ENCODE measurements around the gene CPXM1. TPM values are rescaled to one million over a fixed set of nuclear protein-coding genes. Genes with fewer than 3 reads are reported as not detected.
A peak's percentile ranks its signal among the peaks of the same experiment; 100 is the strongest.
"Not testable (repeated sequence)": the region's sequence is repeated elsewhere in the genome, so short reads cannot be mapped to it uniquely, and the experiment has no call there.

CPXM1 gene
- total RNA-seq, 2 experiments from 2014 or later = 0.11 to 0.26 TPM

DNA sequence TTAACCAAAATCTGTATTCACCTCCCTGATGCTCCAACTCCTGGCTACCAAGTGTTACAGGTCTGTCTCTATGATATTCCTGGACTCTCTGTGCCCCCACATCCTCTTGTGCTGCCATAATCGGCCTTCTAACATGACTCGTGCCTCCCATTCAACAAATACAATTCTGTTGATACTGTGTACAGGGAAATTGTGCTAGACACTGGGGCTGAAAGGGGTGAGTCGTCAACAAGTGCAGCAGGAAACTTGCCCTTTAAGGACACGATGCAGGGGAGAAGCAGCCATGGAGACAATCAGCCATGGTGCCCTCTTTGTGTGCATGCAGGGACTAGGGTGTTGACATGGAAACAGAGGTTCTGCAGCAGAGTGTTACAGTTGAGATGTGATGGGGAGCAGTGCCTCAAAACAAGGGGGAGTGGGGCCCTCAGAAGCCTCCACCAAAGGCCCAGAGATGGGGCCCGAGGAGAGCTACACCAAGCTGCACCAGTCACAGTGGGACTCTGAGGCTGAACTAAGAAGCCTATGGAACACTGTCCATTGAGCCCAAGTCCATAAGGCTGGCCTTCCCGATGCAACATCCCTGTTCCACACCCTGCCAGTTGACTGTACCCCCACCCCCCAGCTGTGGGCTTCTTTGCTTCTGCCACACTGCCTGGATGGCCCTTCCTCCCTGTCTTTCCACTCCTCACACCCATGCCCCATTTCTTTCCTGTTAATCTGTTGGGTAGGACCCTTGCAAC is 37.0 kb upstream of the CPXM1 start:
- ATAC-seq (no peak), DNase-seq (no peak)
- ChIA-PET POLR2A (interaction anchor here (1.8 kb wide), 1 partner anchor 36 kb away, joined by 4 read pairs; the partner anchor contains the start of gene PTPRA), CTCF (interaction anchor here (0.8 kb wide), 1 partner anchor 149 kb away, joined by 3 read pairs; no protein-coding TSS in a partner anchor)
- Mint-ChIP-seq H3K9me3 (ENCODE audit: insufficient read depth) (no peaks in the 10 kb centered on the region), H3K27me3 (ENCODE audit: low read depth) (peaks cover 2% of the 10 kb centered on the region), H3K36me3 (ENCODE audit: low read depth) (peaks cover 4% of the 10 kb centered on the region), H3K4me1 (ENCODE audit: low read depth) (peaks cover 10% of the 10 kb centered on the region), H3K4me3 (no peak overlapping the region), H3K27ac (no peak overlapping the region)

DNA sequence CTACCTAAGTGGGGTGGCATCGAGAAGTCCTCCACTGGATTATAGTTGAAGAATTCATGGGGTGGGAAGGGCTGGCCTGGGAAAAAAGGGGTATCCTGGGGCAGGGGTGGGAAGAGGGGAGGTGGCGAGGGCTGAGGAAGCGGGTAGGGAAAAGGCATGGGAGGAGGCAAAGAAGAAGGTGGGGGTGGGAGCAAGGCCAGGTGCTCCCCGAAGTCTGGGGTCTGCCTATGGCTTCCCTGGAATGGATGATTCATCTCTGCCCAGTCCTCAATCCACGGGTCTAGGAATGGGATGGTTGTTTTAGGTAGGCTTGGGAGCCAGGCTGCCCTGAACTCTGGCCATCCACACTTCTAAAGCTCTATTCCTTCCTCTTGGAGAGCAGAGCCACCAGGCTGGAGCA is 35.6 kb upstream of the CPXM1 start:
- peaks cover 9% of the 10 kb centered on the region for H3K4me1 Mint-ChIP-seq (ENCODE audit: low read depth)
- H3K27ac Mint-ChIP-seq = no peak overlapping the region
- H3K27me3 Mint-ChIP-seq (ENCODE audit: low read depth) = peaks cover 2% of the 10 kb centered on the region
- ChIA-PET POLR2A (no interaction called here), CTCF (interaction anchor here (1.2 to 1.5 kb wide), 2 partner anchors 10 to 148 kb away, joined by 3 to 5 read pairs; no protein-coding TSS in a partner anchor)
- DNase-seq (peak; percentile 16), ATAC-seq (no peak)
- H3K9me3 Mint-ChIP-seq (ENCODE audit: insufficient read depth) = no peaks in the 10 kb centered on the region
- no peak overlapping the region for H3K4me3 Mint-ChIP-seq
- H3K36me3 Mint-ChIP-seq (ENCODE audit: low read depth) = peaks cover 4% of the 10 kb centered on the region

GRCh38 chr20:2835331-2835796 is 34.9 kb upstream of the CPXM1 start:
- Mint-ChIP-seq H3K27ac (no peak overlapping the region), H3K4me1 (ENCODE audit: low read depth) (peaks cover 9% of the 10 kb centered on the region), H3K36me3 (ENCODE audit: low read depth) (peaks cover 4% of the 10 kb centered on the region), H3K27me3 (ENCODE audit: low read depth) (peaks cover 2% of the 10 kb centered on the region), H3K9me3 (ENCODE audit: insufficient read depth) (no peaks in the 10 kb centered on the region), H3K4me3 (no peak overlapping the region)
- no peak for DNase-seq
- ChIA-PET POLR2A (no interaction called here), CTCF (interaction anchor here (1.5 kb wide), 1 partner anchor 147 kb away, joined by 5 read pairs; no protein-coding TSS in a partner anchor)
- no peak for ATAC-seq

- CTCF ChIA-PET = interaction anchor here (1.0 to 1.3 kb wide), 2 partner anchors 12 to 149 kb away, joined by 3 to 4 read pairs; no protein-coding TSS in a partner anchor
Observed at GRCh38 chr20:2834401-2835110, 34.1 kb upstream of the CPXM1 start.

DNA sequence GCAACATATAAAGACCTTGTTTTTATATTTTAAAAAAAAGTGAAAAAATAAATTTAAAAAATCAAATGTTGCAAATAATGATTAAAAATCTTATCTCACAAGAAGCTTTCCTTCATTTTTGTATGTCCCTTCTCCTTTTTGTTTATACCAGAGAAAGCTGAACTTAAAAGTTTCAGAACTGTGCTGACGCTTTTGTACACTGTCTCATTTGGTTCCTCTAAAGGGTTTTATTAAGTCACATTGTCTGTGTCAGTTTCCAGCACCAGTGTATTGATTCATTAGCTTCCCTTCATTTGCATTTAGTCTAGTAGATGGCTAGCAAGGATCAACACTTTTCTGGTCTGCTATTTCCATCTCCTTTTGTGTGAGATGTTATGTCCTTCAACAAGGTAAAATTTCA is 33.3 kb upstream of the CPXM1 start:
- Mint-ChIP-seq H3K4me3 (no peak overlapping the region), H3K4me1 (ENCODE audit: low read depth) (peaks cover 3% of the 10 kb centered on the region), H3K27me3 (ENCODE audit: low read depth) (peaks cover 14% of the 10 kb centered on the region), H3K27ac (no peak overlapping the region), H3K9me3 (ENCODE audit: insufficient read depth) (no peaks in the 10 kb centered on the region), H3K36me3 (ENCODE audit: low read depth) (no peaks in the 10 kb centered on the region)
- ChIA-PET POLR2A (no interaction called here), CTCF (interaction anchor here (1.0 to 1.3 kb wide), 2 partner anchors 12 to 149 kb away, joined by 3 to 4 read pairs; no protein-coding TSS in a partner anchor)
- DNase-seq (no peak), ATAC-seq (no peak)

More at GRCh38 chr20:2834401-2835110, 34.1 kb upstream of the CPXM1 start:
- POLR2A ChIA-PET = interaction anchor here (0.7 kb wide), 1 partner anchor 76 kb away, joined by 3 read pairs; no protein-coding TSS in a partner anchor
- ATAC-seq (no peak), DNase-seq (no peak)
- no peak overlapping the region for H3K4me3 Mint-ChIP-seq
- H3K27ac Mint-ChIP-seq = no peak overlapping the region
- H3K4me1 Mint-ChIP-seq (ENCODE audit: low read depth) = peaks cover 9% of the 10 kb centered on the region
- peaks cover 3% of the 10 kb centered on the region for H3K36me3 Mint-ChIP-seq (ENCODE audit: low read depth)
- peaks cover 9% of the 10 kb centered on the region for H3K27me3 Mint-ChIP-seq (ENCODE audit: low read depth)
- no peaks in the 10 kb centered on the region for H3K9me3 Mint-ChIP-seq (ENCODE audit: insufficient read depth)

DNA sequence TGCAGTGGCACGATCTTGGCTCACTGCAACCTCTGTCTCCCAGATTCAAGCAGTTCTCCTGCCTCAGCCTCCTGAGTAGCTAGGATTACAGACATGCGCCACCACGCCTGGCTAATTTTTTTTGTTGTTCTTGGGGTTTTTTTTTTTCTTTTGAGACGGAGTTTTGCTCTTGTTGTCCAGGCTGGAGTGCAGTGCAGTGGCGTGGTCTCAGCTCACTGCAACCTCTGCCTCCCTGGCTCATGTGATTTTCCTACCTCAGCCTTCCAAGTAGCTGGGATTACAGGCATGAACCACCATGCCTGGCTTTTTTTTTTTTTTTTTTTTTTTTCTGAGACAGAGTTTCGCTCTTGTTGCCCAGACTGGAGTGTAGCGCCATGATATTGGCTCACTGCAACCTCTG is 30.8 kb upstream of the CPXM1 start:
- POLR2A ChIA-PET; H3K36me3 Mint-ChIP-seq (ENCODE audit: low read depth); ATAC-seq; H3K4me3 Mint-ChIP-seq; H3K9me3 Mint-ChIP-seq (ENCODE audit: insufficient read depth); H3K27ac Mint-ChIP-seq; DNase-seq: not testable (repeated sequence)
- Mint-ChIP-seq H3K4me1 (ENCODE audit: low read depth) (peaks cover 14% of the 10 kb centered on the region), H3K27me3 (ENCODE audit: low read depth) (peaks cover 34% of the 10 kb centered on the region)
- CTCF ChIA-PET = interaction anchor here (1.5 kb wide), 1 partner anchor 9 kb away, joined by 6 read pairs; no protein-coding TSS in a partner anchor

DNA sequence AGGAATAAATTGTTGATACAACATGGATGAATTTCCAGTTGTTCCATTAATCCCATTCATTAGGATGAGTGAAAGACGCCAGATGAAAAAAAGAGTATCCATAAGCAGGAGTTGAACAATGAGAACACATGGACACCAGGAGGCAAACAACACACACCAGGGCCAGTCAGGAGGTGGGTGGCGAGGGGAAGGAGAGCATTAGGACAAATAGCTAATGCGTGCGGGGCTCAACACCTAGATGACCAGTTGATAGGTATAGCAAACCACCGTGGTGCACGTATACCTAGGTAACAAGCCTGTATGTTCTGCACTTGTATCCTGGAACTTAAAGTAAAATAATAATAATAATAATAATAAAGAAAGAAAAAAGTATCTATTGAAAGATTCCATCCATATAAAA is 28.9 kb upstream of the CPXM1 start:
- CTCF ChIA-PET = no interaction called here
- H3K36me3 Mint-ChIP-seq (ENCODE audit: low read depth) = no peaks in the 10 kb centered on the region
- POLR2A ChIA-PET = no interaction called here
- peaks cover 19% of the 10 kb centered on the region for H3K4me1 Mint-ChIP-seq (ENCODE audit: low read depth)
- DNase-seq = no peak
- no peak overlapping the region for H3K27ac Mint-ChIP-seq
- no peak overlapping the region for H3K4me3 Mint-ChIP-seq
- H3K27me3 Mint-ChIP-seq (ENCODE audit: low read depth) = peaks cover 37% of the 10 kb centered on the region
- H3K9me3 Mint-ChIP-seq (ENCODE audit: insufficient read depth) = no peaks in the 10 kb centered on the region
- no peak for ATAC-seq

DNA sequence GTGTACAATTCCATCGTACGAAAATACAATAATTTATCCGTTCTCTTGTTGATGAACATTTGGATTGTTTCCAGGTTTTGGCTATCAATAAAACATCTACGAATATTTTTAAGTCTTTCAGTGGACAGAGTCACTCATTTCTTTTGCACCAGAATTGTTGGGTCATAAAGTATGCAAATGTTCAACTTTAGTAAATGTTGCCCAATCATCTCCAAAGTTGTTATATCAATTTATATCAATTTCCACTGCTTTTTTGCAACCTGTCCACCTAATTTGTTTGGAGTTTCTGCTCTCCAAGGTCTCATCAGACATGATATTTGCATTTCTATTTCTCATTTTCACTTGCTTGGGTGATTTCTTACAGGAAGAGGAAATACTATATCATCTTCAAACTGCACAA is 26.2 kb upstream of the CPXM1 start:
- no peak for DNase-seq
- Mint-ChIP-seq H3K27me3 (ENCODE audit: low read depth) (peaks cover 38% of the 10 kb centered on the region), H3K36me3 (ENCODE audit: low read depth) (no peaks in the 10 kb centered on the region), H3K9me3 (ENCODE audit: insufficient read depth) (no peaks in the 10 kb centered on the region), H3K4me1 (ENCODE audit: low read depth) (peaks cover 22% of the 10 kb centered on the region), H3K27ac (no peak overlapping the region), H3K4me3 (no peak overlapping the region)
- POLR2A ChIA-PET = no interaction called here
- no peak for ATAC-seq
- CTCF ChIA-PET = interaction anchor here (1.4 kb wide), 1 partner anchor 10 kb away, joined by 3 read pairs; no protein-coding TSS in a partner anchor

DNA sequence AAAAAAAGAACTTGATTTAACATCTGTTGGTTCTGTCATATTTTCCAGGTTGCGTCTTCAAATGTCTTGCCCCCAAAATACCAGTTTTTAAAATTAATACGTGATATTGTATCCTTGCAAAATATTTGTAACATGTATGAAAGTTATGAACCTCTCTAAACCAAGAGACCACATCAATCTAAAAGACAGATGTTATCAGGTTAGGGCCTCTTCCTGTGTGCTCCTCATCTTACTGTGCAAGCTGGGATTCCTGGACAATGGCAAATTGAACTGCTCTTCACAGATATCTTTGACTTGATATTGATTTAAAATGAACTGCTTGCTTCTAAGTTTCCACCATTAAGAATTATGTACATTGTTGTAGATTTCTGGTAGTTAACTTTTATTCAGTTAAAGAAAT is 25.3 kb upstream of the CPXM1 start:
- Mint-ChIP-seq H3K4me3 (peak overlapping the region; percentile 36), H3K27ac (no peak overlapping the region), H3K9me3 (ENCODE audit: insufficient read depth) (no peaks in the 10 kb centered on the region), H3K4me1 (ENCODE audit: low read depth) (peaks cover 26% of the 10 kb centered on the region), H3K36me3 (ENCODE audit: low read depth) (no peaks in the 10 kb centered on the region), H3K27me3 (ENCODE audit: low read depth) (peaks cover 44% of the 10 kb centered on the region)
- DNase-seq (no peak), ATAC-seq (peak; percentile 48)
- POLR2A ChIA-PET = interaction anchor here (0.6 kb wide), 1 partner anchor 21 kb away, joined by 3 read pairs; no protein-coding TSS in a partner anchor
- CTCF ChIA-PET = interaction anchor here (0.6 to 1.4 kb wide), 2 partner anchors 11 to 337 kb away, joined by 3 read pairs; no protein-coding TSS in a partner anchor

GRCh38 chr20:2822073-2822472 is 21.6 kb upstream of the CPXM1 start:
- Mint-ChIP-seq H3K4me3 (peak overlapping the region; percentile 25), H3K27ac (no peak overlapping the region), H3K36me3 (ENCODE audit: low read depth) (no peaks in the 10 kb centered on the region), H3K9me3 (ENCODE audit: insufficient read depth) (no peaks in the 10 kb centered on the region), H3K4me1 (ENCODE audit: low read depth) (peaks cover 32% of the 10 kb centered on the region), H3K27me3 (ENCODE audit: low read depth) (peaks cover 47% of the 10 kb centered on the region)
- CTCF ChIA-PET = interaction anchor here (0.7 to 1.6 kb wide), 4 partner anchors 10 to 22 kb away, joined by 3 to 6 read pairs (median 4); no protein-coding TSS in a partner anchor
- ATAC-seq = peak; percentile 90
- POLR2A ChIA-PET = no interaction called here
- DNase-seq = peak; percentile 82

GRCh38 chr20:2820896-2821869 is 20.8 kb upstream of the CPXM1 start:
- ChIA-PET POLR2A (no interaction called here), CTCF (interaction anchor here (0.6 to 1.6 kb wide), 5 partner anchors 11 to 45 kb away, joined by 3 to 6 read pairs (median 4); no protein-coding TSS in a partner anchor)
- H3K4me3 Mint-ChIP-seq = peak overlapping the region; percentile 40
- H3K36me3 Mint-ChIP-seq (ENCODE audit: low read depth) = no peaks in the 10 kb centered on the region
- no peak overlapping the region for H3K27ac Mint-ChIP-seq
- DNase-seq (no peak), ATAC-seq (peak; percentile 16)
- peaks cover 24% of the 10 kb centered on the region for H3K4me1 Mint-ChIP-seq (ENCODE audit: low read depth)
- H3K27me3 Mint-ChIP-seq (ENCODE audit: low read depth) = peaks cover 39% of the 10 kb centered on the region
- H3K9me3 Mint-ChIP-seq (ENCODE audit: insufficient read depth) = no peaks in the 10 kb centered on the region
